ENCODE results near the gene EXPH5. TPM values are rescaled to one million over a fixed set of nuclear protein-coding genes. Genes with fewer than 3 reads are reported as not detected.

EXPH5 gene
- total and polyA plus RNA-seq, 2 of the 8 experiments (the other 6 are each of a cell fraction or from before 2014, with no cell fraction given) = 1.1 to 11.5 TPM

DNA sequence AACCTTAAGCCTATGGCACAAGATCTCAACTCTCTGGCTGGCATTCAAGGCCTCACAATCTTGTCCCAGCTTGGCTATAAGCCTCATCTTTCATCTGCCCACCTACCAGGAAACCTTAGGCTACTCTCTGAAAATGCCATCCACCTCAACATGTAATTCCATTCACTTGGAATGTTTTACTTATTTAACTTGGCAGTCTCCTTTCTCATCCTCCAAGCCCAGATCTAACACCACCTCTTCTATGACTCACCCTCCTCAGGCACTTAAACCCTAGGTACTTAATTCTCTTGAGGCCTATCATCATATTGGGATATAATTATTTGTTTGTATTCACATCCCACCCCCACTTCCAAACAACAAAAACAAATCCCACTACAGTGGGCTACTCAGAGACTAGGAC is 110.4 kb downstream of the EXPH5 start:
- H2BK5ac ChIP-seq (ENCODE audit: low read depth, low read length) = no peak overlapping the region
- ChIA-PET CTCF (ENCODE audit: partially characterized antibody) (no interaction called here), POLR2A (ENCODE audit: partially characterized antibody) (no interaction called here)
- no peak overlapping the region for H2AK5ac ChIP-seq (ENCODE audit: low read depth, low read length)
- no peak overlapping the region for H2AFZ ChIP-seq (ENCODE audit: low read length)
- no peak overlapping the region for H2BK20ac ChIP-seq (ENCODE audit: low read length)
- H4K8ac ChIP-seq (ENCODE audit: extremely low read depth, insufficient read depth, low read length) = no peak overlapping the region
- no peaks in the 10 kb centered on the region for H3K4me1 ChIP-seq (replicated peaks in 1 of 4; ENCODE audit: control insufficient read depth in 3 of 4, insufficient read depth in 4 of 4, low read length in 3 of 4)
- no peak overlapping the region for H3K56ac ChIP-seq (replicated peaks; ENCODE audit: insufficient read length, low read depth, low read length)
- H3K27me3 ChIP-seq (replicated peaks in 1 of 4; ENCODE audit: control insufficient read depth in 3 of 4, extremely low read depth in 1 of 4, insufficient read depth in 3 of 4, low read length in 3 of 4) = no peaks in the 10 kb centered on the region
- no peaks in the 10 kb centered on the region for H4K20me1 ChIP-seq (replicated peaks in 1 of 2; ENCODE audit: control insufficient read depth in 1 of 2, insufficient read depth in 2 of 2, low read length in 2 of 2)
- TF ChIP-seq TAF7 (optimal IDR thresholded peaks at IDR 0.05; ENCODE audit: borderline replicate concordance, low read depth, low read length) (no peak), ZNF274 (IDR thresholded peaks at IDR 0.05; ENCODE audit: borderline replicate concordance, extremely low read depth, low read length) (no peak), RXRA (IDR thresholded peaks at IDR 0.05; ENCODE audit: insufficient read depth, low read depth, low read length) (no peak), SAP30 (IDR thresholded peaks at IDR 0.05; ENCODE audit: insufficient read depth, insufficient replicate concordance, low read length) (no peak), TAF1 (IDR thresholded peaks at IDR 0.05; ENCODE audit: low read depth, low read length) (no peak), SIN3A (conservative IDR thresholded peaks at IDR 0.05 in 1 of 2, IDR thresholded peaks at IDR 0.05 in 1 of 2; ENCODE audit: low read depth in 1 of 2, low read length in 2 of 2) (no peak), HDAC2 (IDR thresholded peaks at IDR 0.05; ENCODE audit: borderline replicate concordance in 1 of 2, low read depth in 2 of 2, low read length in 2 of 2) (no peak), GTF2F1 (IDR thresholded peaks at IDR 0.05; ENCODE audit: borderline replicate concordance, low read depth, low read length) (no peak)
- TF ChIP-seq, protein P1, sequence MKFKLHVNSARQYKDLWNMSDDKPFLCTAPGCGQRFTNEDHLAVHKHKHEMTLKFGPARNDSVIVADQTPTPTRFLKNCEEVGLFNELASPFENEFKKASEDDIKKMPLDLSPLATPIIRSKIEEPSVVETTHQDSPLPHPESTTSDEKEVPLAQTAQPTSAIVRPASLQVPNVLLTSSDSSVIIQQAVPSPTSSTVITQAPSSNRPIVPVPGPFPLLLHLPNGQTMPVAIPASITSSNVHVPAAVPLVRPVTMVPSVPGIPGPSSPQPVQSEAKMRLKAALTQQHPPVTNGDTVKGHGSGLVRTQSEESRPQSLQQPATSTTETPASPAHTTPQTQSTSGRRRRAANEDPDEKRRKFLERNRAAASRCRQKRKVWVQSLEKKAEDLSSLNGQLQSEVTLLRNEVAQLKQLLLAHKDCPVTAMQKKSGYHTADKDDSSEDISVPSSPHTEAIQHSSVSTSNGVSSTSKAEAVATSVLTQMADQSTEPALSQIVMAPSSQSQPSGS (IDR thresholded peaks at IDR 0.05; ENCODE audit: low read length) = no peak
- FAIRE-seq = no peak
- H3K9ac ChIP-seq (replicated peaks in 1 of 4; ENCODE audit: extremely low read depth in 1 of 4, low read depth in 3 of 4, low read length in 3 of 4) = no peak overlapping the region
- no peak overlapping the region for H2BK12ac ChIP-seq (ENCODE audit: low read depth, low read length)
- no peaks in the 10 kb centered on the region for H3K79me1 ChIP-seq (ENCODE audit: low read depth, low read length)
- H3K18ac ChIP-seq (ENCODE audit: extremely low read depth, low read length) = no peak overlapping the region
- no peaks in the 10 kb centered on the region for H3K9me3 ChIP-seq (ENCODE audit: insufficient read depth in 2 of 2, low read depth in 1 of 2, low read length in 1 of 2)
- no peak overlapping the region for H3K4me3 ChIP-seq (ENCODE audit: extremely low read depth in 1 of 4, insufficient read depth in 2 of 4, low read depth in 3 of 4, low read length in 4 of 4)
- H3K27ac ChIP-seq (ENCODE audit: low read depth, low read length) = no peak overlapping the region
- H4K5ac ChIP-seq (ENCODE audit: insufficient read length, low read depth, low read length) = no peak overlapping the region
- no peak for DNase-seq (ENCODE audit: low read depth in 1 of 2, low spot score in 2 of 2)
- no peak overlapping the region for H2BK120ac ChIP-seq (replicated peaks; ENCODE audit: low read depth, low read length)
- no peaks in the 10 kb centered on the region for H3K23me2 ChIP-seq (ENCODE audit: low read depth, low read length)
- H3K23ac ChIP-seq (ENCODE audit: insufficient read length) = no peak overlapping the region
- no peak overlapping the region for H3K4me2 ChIP-seq (ENCODE audit: insufficient read depth in 1 of 2, low read depth in 2 of 2, low read length in 2 of 2)
- no peak overlapping the region for H4K91ac ChIP-seq (replicated peaks; ENCODE audit: insufficient read length, low read length)
- no peak overlapping the region for H2BK15ac ChIP-seq (ENCODE audit: low read length)
- H3K4ac ChIP-seq (replicated peaks; ENCODE audit: insufficient read length, low read depth, low read length) = no peak overlapping the region
- no peaks in the 10 kb centered on the region for H3K79me2 ChIP-seq (ENCODE audit: control insufficient read depth in 1 of 2, insufficient read depth in 2 of 2, low read length in 2 of 2)
- no peak overlapping the region for H3K14ac ChIP-seq (ENCODE audit: insufficient read length)
- H3K36me3 ChIP-seq (ENCODE audit: control insufficient read depth in 2 of 4, insufficient read depth in 4 of 4, low read length in 3 of 4) = peaks cover 0 to 9% (median 3%) of the 10 kb centered on the region in 4 experiments; a peak in 3 of 8 replicates
